PC-9 (cell line): Measurements from ENCODE around the gene RASSF3.

Source experiments
- CTCF ChIP-seq: fragments of 200-600 bp; sonication (generic); conservative IDR thresholded peaks from 2 replicates; pipeline ENCODE4 v1.6.1; 2017; ENCODE audit warnings: mixed run types, antibody characterized with exemption, mild to moderate bottlenecking, moderate library complexity
- EZH2 ChIP-seq: fragments of 200-600 bp; sonication (generic); IDR thresholded peaks from 2 replicates; pipeline ENCODE4 v1.8.0; 2017; ENCODE audit warnings: antibody characterized with exemption, low read depth

- TF ChIP-seq CTCF, result no peak
- TF ChIP-seq EZH2, result no peak
Measured at GRCh38 chr12:64695550-64695949, 85.3 kb downstream of the RASSF3 start.
